Measurements from ENCODE around the gene SIT1.

SIT1 gene

GRCh38 chr9:35606138-35606504, 44.6 kb downstream of the SIT1 start:
- DNase-seq (ENCODE audit: low read depth), result no peak

DNA sequence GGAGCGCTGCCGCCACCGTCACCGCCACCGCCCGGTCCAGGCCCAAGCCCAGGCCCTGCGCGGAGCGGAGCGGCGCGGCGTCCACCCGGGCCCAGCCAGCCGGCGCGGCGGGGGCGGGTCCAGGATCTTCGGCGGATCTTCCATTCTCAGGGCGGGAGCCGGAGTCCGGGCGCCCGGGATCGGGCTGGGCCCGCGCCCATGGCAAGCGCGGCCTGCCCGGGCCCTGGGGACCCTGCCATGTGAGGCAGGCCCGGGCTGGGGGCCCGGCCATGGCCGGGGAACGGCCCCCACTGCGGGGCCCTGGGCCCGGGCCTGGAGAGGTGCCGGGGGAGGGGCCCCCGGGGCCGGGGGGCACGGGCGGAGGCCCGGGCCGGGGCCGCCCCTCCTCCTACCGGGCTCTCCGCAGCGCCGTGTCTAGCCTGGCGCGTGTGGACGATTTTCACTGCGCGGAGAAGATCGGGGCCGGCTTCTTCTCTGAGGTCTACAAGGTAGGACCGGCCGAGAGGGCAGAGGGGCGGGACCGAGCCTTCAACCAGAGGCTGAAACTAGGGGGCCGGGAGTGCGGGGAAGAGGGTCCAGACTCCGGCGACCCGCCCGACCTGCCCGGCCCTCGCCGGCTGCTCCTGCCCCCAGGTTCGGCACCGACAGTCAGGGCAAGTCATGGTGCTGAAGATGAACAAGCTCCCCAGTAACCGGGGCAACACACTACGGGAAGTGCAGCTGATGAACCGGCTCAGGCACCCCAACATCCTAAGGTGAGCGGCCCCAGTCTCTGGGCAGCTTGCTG, 45.2 kb downstream of the SIT1 start:
- DNase-seq (ENCODE audit: low read depth), result no peak

GRCh38 chr9:35604578-35605350, 46.0 kb downstream of the SIT1 start, which contains the start of gene TESK1:
TSS of gene TESK1 (plus strand) at chr9:35605262. CDS start at chr9:35605620, 358 bp downstream.
- DNase-seq (ENCODE audit: low read depth), result peak; percentile 79

- peak; percentile 99 for DNase-seq (ENCODE audit: low read depth)
These were observed 46.6 kb downstream of the SIT1 start for GRCh38 chr9:35603986-35604577.

DNA sequence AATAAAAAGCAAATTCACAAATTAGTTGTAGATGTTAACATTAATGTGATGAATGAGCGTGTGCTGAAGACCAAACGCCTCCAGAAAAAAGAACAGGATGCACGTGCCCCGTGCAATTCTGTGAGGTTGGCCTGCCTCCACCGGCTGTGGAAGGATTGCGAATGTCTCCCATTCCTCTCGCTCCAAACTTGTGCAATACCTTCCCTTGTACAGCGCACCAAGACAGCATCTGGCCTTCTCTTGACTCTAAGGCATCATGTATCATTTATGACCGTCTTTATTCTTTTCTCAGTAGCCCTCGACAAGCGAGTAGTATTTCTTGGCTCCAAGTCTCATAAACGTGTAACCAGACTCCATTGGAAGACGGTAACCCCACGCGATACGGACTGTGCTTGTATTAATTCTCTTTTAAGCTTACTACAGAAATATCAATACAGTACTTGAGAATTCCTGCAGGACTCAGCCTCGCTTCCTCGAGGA, 47.2 kb downstream of the SIT1 start:
- no peak for DNase-seq (ENCODE audit: low read depth)

DNA sequence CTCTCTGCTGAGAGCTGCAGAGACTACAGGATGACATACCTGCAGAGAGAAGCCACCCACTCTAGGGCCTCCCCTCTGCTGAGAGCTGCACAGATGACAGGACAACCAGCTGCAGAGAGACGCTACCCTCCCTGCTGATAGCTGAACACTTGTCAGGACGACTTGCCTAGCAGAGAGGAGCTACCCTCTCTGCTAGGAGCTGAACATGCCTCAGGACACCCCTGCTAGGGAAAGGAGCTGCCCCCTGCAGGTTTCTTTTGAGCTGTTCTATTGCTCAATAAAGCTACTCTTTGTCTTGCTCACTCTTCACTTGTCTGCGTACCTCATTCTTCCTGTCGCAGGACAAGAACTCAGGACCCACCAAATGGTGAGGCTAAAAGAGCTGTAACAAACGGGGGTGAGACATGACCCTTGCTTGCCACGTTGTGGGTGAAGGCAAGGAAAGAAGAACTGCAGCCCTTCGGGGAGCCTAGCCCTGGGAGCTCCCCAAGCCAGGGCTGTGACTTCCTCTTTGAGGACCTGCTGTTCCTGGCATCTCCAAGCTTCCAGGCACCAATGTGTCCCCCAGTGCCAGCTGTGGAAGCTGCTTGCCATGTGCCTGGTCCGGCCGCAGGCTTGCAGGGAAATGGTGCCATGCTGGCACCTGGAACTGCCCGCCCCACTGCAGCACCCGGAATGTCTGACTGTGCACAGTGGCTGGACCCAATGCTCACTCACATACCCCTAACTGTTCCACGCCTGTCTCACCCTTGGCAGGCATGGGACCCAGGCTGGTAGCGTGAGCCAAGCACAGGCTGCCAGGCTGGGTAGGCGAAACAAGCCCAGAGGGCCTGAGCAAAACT, 50.7 kb downstream of the SIT1 start:
- no peak for DNase-seq (ENCODE audit: low read depth)

Data from activated T-helper 9 cell treated with anti-CD3 and anti-CD28 coated beads, Interleukin-2, amount 50 U/mL, for 16 hours (primary cell).